HG03439 (cell line): Measurements from ENCODE around the gene KRTAP3-1.

Source experiments
- ATAC-seq: cut with Tn5 transposase; IDR thresholded peaks from one replicate; pipeline ENCODE4 v1.9.1; 2021; ENCODE audit warnings: mild to moderate bottlenecking, moderate library complexity; ENCODE audit not compliant: unreplicated experiment

KRTAP3-1 gene

DNA sequence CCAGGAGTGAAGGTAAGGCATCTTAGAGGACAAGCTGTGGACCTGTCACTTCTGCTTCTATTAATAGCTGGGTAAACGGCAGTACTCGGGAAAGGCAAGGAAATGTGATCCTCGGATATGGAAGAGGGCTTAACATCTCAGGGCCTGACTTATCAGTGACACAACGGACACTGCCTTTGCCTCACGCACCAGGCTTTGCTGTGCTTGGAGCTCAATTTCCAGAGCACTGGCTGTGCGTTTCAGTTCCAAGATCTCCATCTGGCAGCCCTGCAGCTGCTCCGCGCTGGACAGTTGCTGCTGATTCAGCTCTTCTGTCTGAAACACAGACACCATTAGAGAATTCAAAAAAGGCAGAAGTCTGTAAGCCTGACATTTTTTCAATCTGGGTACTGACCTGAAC is 28.3 kb downstream of the KRTAP3-1 start:
- ATAC-seq, result no peak

DNA sequence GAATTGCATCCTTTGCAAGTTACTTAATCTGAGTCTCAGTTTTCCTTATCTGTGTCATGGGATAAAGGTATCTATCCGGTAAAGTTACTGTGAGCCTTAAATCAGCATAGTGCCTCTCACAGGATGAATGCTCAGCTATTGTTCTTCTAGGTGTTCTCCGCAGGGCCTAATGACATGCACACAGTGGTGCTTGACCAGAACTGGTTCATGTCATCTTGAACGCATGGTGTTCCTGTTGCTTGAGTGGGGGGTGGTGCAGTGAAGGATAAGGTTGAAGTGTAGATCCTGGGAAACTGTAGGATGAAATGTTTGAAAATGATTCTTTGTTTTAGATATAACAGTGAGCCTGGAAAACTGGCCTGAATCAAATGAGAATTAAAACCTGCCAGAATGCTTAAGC is 28.8 kb downstream of the KRTAP3-1 start:
- no peak for ATAC-seq

DNA sequence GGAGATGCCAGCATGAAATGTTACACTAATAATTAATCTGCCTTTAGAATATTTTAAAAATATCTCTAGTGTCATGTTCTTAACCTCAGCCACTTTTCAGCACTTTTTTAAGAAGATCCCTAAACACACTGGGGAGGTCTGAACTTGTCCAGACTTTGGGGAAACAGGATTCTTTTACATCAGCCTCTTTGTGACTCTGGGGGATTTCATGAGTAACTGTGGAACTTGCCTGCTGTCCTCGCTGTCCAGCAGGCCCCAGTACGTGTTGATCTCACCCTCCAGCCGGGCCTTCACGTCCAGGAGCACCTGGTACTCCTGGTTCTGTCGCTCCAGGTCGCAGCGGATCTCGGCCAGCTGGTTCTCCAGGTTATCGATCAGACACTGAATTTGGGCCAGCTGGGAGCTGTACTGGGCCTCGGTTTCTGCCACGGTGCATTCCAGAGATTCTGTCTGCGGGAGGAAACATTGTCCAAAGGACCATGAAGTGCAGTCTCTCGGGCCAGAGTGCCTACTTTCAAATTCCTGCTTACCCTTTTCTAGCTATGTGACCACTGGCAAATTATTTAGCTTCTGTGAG is 30.3 kb downstream of the KRTAP3-1 start:
- ATAC-seq, result no peak

DNA sequence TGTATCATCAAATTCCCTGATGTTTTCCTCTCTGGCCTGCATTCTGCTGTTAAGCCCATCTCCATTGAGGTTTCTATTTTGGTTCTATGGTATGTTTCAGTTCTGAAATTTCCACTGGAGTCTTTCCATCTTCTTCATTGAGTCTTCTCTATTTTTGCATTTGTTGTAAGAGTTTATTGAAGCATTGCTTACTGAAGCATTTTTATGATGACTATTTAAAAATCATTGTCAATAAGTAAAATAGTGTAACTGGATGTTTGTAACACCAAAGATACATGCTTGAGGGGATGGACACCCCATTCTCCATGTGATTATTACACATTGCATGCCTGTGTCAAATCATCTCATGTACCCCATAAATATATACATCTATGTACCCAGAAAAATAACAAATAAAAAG is 33.4 kb downstream of the KRTAP3-1 start:
- no peak for ATAC-seq

DNA sequence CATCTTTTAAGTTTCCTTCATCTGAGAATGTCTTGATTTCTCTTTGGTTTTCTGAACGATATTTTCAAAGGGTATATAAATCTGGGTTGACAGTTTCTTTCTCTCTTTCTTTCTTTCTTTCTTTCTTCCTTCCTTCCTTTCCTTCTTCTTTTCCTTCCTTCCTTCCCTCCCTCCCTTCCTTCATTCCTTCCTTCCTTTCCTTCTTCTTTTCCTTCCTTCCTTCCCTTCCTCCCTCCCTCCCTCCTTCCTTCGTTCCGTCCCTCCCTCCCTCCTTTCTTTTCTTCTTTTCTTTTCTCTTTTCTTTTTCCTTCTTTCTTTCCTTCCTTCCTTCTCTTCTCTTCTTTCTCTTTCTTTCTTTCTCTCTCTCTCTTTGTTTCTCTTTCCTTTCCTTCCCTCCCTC is 34.6 kb downstream of the KRTAP3-1 start:
- no peak for ATAC-seq

DNA sequence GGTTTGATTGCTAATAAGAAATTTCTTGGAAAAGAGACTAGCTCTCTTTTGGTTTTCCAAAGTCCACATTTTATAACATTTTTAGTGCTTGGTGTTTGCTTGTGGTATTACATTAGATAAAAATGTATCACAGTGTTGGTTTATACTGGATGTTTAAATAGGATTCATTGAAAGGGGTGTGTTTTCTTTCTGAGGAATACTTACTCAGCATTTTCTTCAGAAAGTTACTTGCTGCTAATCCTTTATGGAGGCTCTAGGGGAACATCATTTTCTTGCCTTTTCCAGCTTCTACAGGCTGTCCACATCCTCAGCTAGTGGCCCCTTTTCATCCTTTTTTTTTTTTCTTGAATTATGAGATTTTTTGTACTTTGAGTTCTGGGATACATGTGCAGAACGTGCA is 41.3 kb downstream of the KRTAP3-1 start:
- no peak for ATAC-seq

DNA sequence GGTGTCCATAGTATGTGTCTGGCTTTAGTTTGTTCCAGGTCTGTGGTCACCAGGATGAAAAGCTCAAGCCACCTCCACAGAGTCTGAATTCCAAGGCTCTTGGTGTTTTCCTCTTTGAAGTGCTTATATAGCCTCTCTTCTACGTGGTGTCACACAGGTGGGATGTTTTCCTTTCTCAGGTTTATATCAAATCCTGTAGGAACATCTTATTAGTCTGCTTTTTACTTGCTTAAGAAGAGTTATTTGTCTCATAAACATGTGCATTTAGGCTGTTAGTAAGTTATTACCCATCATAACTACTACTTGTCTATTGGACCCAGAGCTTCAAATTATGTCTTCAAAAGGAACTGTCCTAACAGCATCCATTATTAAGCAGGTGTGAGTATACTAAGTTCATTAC is 42.1 kb downstream of the KRTAP3-1 start, which contains the start of gene KRT39:
Gene KRT39, minus strand, starts transcription at position 101 of the 400 bp plus-strand sequence. Its CDS starts 92 bp downstream, at position 9.
- ATAC-seq, result no peak

DNA sequence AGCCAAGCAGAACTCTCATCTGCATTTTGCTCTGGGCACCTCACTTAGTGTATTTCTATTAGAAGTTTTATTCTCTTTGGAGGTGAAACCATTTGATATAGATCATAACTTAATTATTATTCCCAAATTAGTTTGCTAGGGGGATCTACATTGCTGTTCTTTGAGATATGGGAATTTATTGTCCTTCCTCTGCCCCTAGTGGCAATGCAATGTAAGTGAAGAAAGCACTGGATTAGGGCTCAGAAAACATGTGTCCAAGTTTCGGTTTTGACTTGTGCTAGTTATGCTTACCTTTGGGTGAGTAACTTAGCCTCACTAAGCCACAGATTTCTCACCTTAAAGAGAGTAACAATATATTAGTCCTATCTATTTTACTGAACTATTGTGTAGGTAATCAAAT is 45.1 kb downstream of the KRTAP3-1 start:
- ATAC-seq, result no peak

DNA sequence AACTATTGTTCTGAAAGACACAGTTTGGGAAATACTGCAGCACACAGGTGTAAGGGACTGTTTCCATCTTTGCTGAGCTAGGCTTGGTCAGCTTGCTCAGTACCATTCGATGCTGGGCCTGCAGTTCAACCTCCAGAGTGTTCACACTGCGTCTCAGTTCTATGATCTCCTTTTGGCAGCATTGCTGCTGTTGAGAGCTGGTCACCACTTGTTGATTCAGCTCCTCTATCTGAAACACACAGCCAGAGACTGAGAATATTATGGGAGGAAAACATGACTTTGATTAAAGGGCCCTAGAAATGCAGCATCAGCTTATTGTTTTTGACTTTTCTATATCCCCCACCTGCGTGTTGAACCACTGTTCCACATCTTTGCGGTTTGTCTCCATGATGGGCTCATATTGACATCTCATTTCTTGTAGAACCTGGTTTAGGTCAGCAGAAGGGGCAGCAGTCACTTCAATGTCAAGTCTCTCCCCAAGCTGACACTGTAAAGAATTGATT is 46.8 kb downstream of the KRTAP3-1 start:
- no peak for ATAC-seq

DNA sequence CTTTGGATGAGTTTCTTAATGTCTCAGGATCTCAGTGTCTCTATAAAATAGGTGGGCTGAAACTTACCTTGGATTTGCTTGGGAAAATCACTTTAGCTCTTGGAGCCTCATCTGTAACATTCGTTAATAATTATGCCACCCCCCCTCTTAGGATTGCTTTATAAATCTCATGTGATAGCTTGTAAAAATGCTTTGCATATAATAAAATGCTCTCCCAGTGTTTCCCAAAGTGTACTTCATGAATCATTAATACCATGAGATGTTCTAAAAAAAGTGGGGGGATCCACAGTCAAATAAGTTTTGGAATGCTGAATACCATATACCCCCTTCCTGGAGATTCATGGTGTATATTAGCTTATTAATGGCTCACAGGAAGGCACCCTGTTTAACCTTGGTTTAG is 47.3 kb downstream of the KRTAP3-1 start:
- ATAC-seq, result no peak

DNA sequence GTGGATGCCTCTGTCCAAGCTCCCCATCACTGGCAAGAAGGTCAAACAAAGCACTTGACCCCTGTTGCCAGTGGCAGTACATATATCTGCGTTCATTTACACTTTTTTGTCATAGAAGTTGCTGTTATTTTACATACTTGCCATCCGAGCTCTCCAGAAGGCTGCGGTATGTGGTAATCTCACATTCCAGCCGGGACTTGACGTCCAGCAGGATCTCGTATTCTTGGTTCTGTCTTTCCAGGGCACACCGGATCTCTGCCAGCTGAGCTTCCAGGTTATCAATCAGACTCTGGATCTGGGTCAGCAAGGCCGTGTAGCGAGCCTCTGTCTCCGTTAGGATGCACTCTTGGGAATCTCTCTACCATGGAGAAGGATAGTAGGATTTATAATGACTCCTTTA is 48.8 kb downstream of the KRTAP3-1 start:
- no peak for ATAC-seq
